BE2C (cell line): ENCODE results near the gene CIPC.

Source experiments
- DNase-seq: peaks from one replicate; pipeline ENCODE4 v3.0.0-alpha.2; 2020
- H3K27me3 ChIP-seq: fragments of 250-450 bp; sonication (Bioruptor Pico); 2 replicates; pipeline ENCODE4 v1.5.1; 2020; ENCODE audit warnings: mild to moderate bottlenecking
- H3K36me3 ChIP-seq: fragments of 250-450 bp; sonication (Bioruptor Pico); 2 replicates; pipeline ENCODE4 v1.5.1; 2020; ENCODE audit warnings: mild to moderate bottlenecking
- H3K4me1 ChIP-seq: fragments of 250-450 bp; sonication (Bioruptor Pico); 2 replicates; pipeline ENCODE4 v1.5.1; 2020
- H3K4me3 ChIP-seq: 2 replicates; pipeline ENCODE4 v1.5.1; 2011; ENCODE audit warnings: low read depth, low read length
- H3K9me3 ChIP-seq: fragments of 250-450 bp; sonication (Bioruptor Pico); 2 replicates; pipeline ENCODE4 v1.5.1; 2020
- TF ChIP-seq, protein P1 (sequence below): IDR thresholded peaks from 2 replicates; pipeline ENCODE4 v1.5.1; 2012; ENCODE audit warnings: mild to moderate bottlenecking, low read depth, low read length

CIPC gene

GRCh38 chr14:77092676-77093075, 5.4 kb upstream of the CIPC start:
- DNase-seq, result no peak
- Histone ChIP-seq H3K4me1 (no peaks in the 10 kb centered on the region; the same call in 1 of the 2 replicates), H3K9me3 (peaks cover 10% of the 10 kb centered on the region), H3K27me3 (no peaks in the 10 kb centered on the region), H3K4me3 (no peak overlapping the region), H3K36me3 (no peaks in the 10 kb centered on the region)
- TF ChIP-seq, protein P1, sequence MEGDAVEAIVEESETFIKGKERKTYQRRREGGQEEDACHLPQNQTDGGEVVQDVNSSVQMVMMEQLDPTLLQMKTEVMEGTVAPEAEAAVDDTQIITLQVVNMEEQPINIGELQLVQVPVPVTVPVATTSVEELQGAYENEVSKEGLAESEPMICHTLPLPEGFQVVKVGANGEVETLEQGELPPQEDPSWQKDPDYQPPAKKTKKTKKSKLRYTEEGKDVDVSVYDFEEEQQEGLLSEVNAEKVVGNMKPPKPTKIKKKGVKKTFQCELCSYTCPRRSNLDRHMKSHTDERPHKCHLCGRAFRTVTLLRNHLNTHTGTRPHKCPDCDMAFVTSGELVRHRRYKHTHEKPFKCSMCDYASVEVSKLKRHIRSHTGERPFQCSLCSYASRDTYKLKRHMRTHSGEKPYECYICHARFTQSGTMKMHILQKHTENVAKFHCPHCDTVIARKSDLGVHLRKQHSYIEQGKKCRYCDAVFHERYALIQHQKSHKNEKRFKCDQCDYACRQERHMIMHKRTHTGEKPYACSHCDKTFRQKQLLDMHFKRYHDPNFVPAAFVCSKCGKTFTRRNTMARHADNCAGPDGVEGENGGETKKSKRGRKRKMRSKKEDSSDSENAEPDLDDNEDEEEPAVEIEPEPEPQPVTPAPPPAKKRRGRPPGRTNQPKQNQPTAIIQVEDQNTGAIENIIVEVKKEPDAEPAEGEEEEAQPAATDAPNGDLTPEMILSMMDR, result no peak

- no peak overlapping the region for H3K4me3 ChIP-seq
- H3K27me3 ChIP-seq, result no peaks in the 10 kb centered on the region
- DNase-seq, result peak; percentile 90
- peaks cover 3% of the 10 kb centered on the region; the same call in 1 of the 2 replicates for H3K4me1 ChIP-seq
- peaks cover 10% of the 10 kb centered on the region for H3K9me3 ChIP-seq
- TF ChIP-seq, protein P1, result peak; percentile 97
- no peaks in the 10 kb centered on the region for H3K36me3 ChIP-seq
Observed at GRCh38 chr14:77094672-77095284, 3.3 kb upstream of the CIPC start.

DNA sequence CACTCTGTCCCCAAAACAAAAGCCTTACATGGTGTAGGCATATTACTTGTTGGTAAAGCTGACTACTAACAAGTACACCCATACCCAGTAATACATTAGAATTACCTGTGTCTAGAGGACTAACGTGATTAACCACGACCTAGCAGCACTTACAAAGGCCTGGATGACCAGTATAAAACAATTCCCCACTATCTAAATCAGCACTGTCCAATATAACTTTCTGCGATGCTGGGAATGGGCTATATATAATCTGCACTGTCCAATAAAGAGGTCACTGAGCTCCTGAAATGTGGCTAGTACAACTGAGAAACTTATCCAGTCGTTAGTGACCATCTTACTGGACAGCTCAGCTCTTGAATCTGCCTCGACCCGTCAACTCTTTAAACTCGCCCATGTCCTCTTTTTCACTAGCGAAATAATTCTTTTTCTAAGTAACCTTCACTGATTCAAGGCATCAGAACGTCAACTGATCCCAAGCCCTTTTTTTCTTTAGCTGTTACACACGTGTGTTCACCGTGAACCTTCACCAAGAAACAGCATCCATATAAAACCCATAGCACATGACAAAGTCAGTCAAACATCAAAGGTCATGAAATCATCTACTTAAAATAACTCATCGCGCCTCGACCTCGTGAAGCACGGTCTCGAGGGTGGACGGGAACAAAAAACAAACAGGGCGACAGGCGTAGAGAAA, 905 bp upstream of the CIPC start:
- no peak for DNase-seq
- H3K9me3 ChIP-seq, result no peaks in the 10 kb centered on the region; the same call in 1 of the 2 replicates

GRCh38 chr14:77098529-77099353, 683 bp downstream of the CIPC start:
- Histone ChIP-seq H3K27me3 (no peaks in the 10 kb centered on the region), H3K9me3 (no peaks in the 10 kb centered on the region), H3K36me3 (no peaks in the 10 kb centered on the region), H3K4me3 (peak overlapping the region; percentile 95), H3K4me1 (peaks cover 3% of the 10 kb centered on the region; the same call in 1 of the 2 replicates)
- TF ChIP-seq, protein P1, result no peak
- peak; percentile 22 for DNase-seq

More for the DNA sequence above, 905 bp upstream of the CIPC start:
- TF ChIP-seq, protein P1, result no peak
- H3K4me3 ChIP-seq, result peak overlapping the region; percentile 96
- no peaks in the 10 kb centered on the region for H3K36me3 ChIP-seq
- H3K4me1 ChIP-seq, result peaks cover 3% of the 10 kb centered on the region; the same call in 1 of the 2 replicates
- no peaks in the 10 kb centered on the region for H3K27me3 ChIP-seq

- Histone ChIP-seq H3K27me3 (no peaks in the 10 kb centered on the region), H3K9me3 (no peaks in the 10 kb centered on the region), H3K36me3 (no peaks in the 10 kb centered on the region; the same call in 1 of the 2 replicates), H3K4me1 (peaks cover 3% of the 10 kb centered on the region; the same call in 1 of the 2 replicates), H3K4me3 (peak overlapping the region; percentile 95)
- TF ChIP-seq, protein P1, result no peak
- no peak for DNase-seq
Observed at GRCh38 chr14:77099425-77100167, 1.5 kb downstream of the CIPC start.
